ENCODE data around the gene SYTL2. TPM values are rescaled to one million over a fixed set of nuclear protein-coding genes. Genes with fewer than 3 reads are reported as not detected.

Gene SYTL2
- total and polyA plus RNA-seq, 4 donors = 2.6 to 27.4 (median 4.4) TPM

DNA sequence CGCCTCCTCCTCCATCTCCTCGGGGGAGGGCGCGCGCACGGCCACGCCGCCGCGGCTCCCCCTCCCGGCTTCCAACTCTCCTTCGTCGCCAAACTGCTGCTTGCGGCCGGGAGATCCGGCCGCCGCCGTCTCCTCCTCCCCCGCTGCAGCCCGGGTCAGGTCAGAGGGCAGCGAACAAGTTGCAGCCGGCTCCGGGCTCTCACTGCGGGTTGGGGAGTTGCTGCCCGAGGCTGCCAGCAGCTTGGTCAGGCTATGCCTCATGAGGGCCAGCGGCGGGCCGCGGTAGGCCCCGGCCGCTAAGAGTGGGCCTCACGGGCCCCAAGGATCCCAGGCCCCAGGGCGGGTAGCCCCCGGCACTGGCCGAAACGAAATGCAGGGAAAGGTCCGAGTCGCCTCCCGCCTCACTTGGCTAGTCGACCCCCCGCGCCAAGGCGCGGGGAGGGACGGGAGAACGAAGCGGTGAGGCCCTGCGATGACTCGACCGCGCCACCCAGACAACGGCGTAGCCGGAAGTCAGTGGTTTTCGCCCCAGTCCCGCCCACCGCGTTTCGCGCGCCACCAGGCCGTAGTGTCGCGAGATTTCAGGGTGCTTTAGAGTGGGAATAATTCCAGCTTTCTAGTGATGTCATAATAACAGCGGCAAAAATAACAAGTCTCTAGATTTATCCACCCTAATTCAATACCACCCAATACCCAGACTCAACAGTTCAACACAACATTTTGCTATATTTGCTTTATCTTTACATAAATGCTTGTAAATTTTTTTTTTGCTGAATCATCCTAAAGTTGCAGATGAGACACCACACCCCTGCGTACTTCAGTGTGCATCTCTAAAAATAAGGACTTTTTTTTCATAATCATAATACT is 146.1 kb downstream of the SYTL2 start, which contains the start of gene CREBZF:
CREBZF (minus strand) TSS at position 515 of the 867 bp plus-strand sequence; CDS start at position 261, 254 bp downstream.
- Histone ChIP-seq H3K27ac (ENCODE audit: low read depth in 1 of 2, low read length in 2 of 2) (peak within 1 kb of the TSS; percentile 92 to 96), H3K36me3 (ENCODE audit: control insufficient read depth in 4 of 4, insufficient read depth in 3 of 4, low read depth in 1 of 4, low read length in 3 of 4) (peaks cover 0 to 8% (median 3%) of the 10 kb centered on the region in 4 donors), H3K9me3 (ENCODE audit: control insufficient read depth in 4 of 4, low read length in 3 of 4) (no peaks in the 10 kb centered on the region), H3K27me3 (ENCODE audit: control insufficient read depth in 4 of 4, insufficient read depth in 4 of 4, low read length in 3 of 4) (no peaks in the 10 kb centered on the region), H3K4me1 (ENCODE audit: control insufficient read depth in 4 of 4, insufficient read depth in 4 of 4, low read length in 3 of 4) (peaks cover 0 to 30% (median 18%) of the 10 kb centered on the region in 4 donors), H3K4me3 (ENCODE audit: low read depth in 1 of 3, low read length in 3 of 3) (peak within 1 kb of the TSS; percentile 89 to 99 (median 96)), H3K9ac (ENCODE audit: low read depth in 1 of 2, low read length in 2 of 2) (peak within 1 kb of the TSS; percentile 82 to 83)
- DNase-seq (ENCODE audit: low spot score) = peak; percentile 94
- TF ChIP-seq SP1 (IDR thresholded peaks at IDR 0.05) = peak; percentile 33
- TF ChIP-seq, protein P1, sequence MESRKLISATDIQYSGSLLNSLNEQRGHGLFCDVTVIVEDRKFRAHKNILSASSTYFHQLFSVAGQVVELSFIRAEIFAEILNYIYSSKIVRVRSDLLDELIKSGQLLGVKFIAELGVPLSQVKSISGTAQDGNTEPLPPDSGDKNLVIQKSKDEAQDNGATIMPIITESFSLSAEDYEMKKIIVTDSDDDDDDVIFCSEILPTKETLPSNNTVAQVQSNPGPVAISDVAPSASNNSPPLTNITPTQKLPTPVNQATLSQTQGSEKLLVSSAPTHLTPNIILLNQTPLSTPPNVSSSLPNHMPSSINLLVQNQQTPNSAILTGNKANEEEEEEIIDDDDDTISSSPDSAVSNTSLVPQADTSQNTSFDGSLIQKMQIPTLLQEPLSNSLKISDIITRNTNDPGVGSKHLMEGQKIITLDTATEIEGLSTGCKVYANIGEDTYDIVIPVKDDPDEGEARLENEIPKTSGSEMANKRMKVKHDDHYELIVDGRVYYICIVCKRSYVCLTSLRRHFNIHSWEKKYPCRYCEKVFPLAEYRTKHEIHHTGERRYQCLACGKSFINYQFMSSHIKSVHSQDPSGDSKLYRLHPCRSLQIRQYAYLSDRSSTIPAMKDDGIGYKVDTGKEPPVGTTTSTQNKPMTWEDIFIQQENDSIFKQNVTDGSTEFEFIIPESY (IDR thresholded peaks at IDR 0.05) = peak; percentile 99
- TF ChIP-seq HNF4A (conservative IDR thresholded peaks at IDR 0.05) = no peak
- TF ChIP-seq RXRA (IDR thresholded peaks at IDR 0.05) = peak in 1 of 2 donors; percentile 7
- TF ChIP-seq, protein P2, sequence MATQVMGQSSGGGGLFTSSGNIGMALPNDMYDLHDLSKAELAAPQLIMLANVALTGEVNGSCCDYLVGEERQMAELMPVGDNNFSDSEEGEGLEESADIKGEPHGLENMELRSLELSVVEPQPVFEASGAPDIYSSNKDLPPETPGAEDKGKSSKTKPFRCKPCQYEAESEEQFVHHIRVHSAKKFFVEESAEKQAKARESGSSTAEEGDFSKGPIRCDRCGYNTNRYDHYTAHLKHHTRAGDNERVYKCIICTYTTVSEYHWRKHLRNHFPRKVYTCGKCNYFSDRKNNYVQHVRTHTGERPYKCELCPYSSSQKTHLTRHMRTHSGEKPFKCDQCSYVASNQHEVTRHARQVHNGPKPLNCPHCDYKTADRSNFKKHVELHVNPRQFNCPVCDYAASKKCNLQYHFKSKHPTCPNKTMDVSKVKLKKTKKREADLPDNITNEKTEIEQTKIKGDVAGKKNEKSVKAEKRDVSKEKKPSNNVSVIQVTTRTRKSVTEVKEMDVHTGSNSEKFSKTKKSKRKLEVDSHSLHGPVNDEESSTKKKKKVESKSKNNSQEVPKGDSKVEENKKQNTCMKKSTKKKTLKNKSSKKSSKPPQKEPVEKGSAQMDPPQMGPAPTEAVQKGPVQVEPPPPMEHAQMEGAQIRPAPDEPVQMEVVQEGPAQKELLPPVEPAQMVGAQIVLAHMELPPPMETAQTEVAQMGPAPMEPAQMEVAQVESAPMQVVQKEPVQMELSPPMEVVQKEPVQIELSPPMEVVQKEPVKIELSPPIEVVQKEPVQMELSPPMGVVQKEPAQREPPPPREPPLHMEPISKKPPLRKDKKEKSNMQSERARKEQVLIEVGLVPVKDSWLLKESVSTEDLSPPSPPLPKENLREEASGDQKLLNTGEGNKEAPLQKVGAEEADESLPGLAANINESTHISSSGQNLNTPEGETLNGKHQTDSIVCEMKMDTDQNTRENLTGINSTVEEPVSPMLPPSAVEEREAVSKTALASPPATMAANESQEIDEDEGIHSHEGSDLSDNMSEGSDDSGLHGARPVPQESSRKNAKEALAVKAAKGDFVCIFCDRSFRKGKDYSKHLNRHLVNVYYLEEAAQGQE (IDR thresholded peaks at IDR 0.05) = peak; percentile 64
- TF ChIP-seq NR2F2 (IDR thresholded peaks at IDR 0.05) = peak; percentile 24
- TF ChIP-seq JUND (IDR thresholded peaks at IDR 0.05) = peak in 1 of 2 donors; percentile 25
- TF ChIP-seq TAF1 (conservative IDR thresholded peaks at IDR 0.05) = peak; percentile 45
- peak; percentile 52 to 86 for TF ChIP-seq GABPA (IDR thresholded peaks at IDR 0.05 in 1 of 2, conservative IDR thresholded peaks at IDR 0.05 in 1 of 2)
- TF ChIP-seq EGR1 (IDR thresholded peaks at IDR 0.05; ENCODE audit: low read depth in 2 of 2) = no peak
- peak; percentile 79 for TF ChIP-seq YY1 (IDR thresholded peaks at IDR 0.05)
- WGBS = under 1% methylated on average over 67 of the region's 67 CpGs

DNA sequence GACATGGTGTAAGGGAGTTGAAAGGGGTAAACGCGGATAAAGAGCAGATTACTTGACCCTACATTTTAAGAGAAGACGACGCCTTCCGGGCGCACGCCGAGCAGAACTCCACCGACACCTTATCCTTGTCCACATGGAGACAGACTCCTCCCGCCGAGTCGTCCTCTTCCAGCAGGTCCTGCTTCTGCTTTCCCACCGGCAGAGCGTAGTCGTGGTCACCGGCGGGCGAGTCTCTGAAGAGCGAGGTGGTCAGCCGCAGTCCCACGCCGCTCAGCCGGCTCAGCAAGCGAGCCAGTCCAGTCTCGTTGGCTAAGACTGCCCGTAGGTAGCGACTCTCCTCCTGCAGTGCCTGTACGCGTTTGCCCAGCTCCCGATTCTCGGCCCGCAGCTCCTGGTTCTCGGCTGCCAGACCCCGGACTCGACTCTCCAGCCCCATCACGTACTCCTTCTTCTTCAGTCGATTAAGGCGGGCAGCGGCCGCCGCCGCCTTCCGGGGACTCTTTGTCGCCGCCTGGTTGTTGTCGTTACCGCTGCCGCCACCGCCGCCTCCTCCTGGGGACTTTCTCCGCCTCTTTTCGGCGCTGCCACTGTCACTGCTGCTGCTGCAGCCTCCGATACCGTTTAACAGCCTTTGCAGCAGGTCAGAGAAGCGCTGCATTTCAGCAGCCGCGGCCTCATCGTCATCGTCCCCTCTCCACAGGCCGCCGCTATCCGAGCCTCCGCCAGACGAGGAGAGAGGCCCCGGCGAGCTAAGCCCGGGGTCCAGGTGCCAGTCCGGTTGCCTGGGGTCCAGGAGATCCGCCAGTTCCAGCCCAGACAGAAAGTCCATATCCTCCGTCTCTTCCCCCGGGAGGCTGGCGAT is 147.0 kb downstream of the SYTL2 start:
- Histone ChIP-seq H3K4me3 (ENCODE audit: low read depth in 1 of 3, low read length in 3 of 3) (peak overlapping the region; percentile 89 to 99 (median 96)), H3K4me1 (ENCODE audit: control insufficient read depth in 4 of 4, insufficient read depth in 4 of 4, low read length in 3 of 4) (peaks cover 1 to 35% (median 18%) of the 10 kb centered on the region in 4 donors), H3K36me3 (ENCODE audit: control insufficient read depth in 4 of 4, insufficient read depth in 3 of 4, low read depth in 1 of 4, low read length in 3 of 4) (peaks cover 0 to 9% (median 3%) of the 10 kb centered on the region in 4 donors), H3K27me3 (ENCODE audit: control insufficient read depth in 4 of 4, insufficient read depth in 4 of 4, low read length in 3 of 4) (no peaks in the 10 kb centered on the region), H3K9me3 (ENCODE audit: control insufficient read depth in 4 of 4, low read length in 3 of 4) (no peaks in the 10 kb centered on the region), H3K9ac (ENCODE audit: low read depth in 1 of 2, low read length in 2 of 2) (peak overlapping the region; percentile 82 to 83), H3K27ac (ENCODE audit: low read depth in 1 of 2, low read length in 2 of 2) (peak overlapping the region; percentile 92 to 96)
- under 1% methylated on average over 73 of the region's 73 CpGs for WGBS
- peak; percentile 82 for DNase-seq (ENCODE audit: low spot score)
- TF ChIP-seq, protein P2 (IDR thresholded peaks at IDR 0.05) = no peak
- TF ChIP-seq EGR1 (IDR thresholded peaks at IDR 0.05; ENCODE audit: low read depth in 2 of 2) (no peak), NR2F2 (IDR thresholded peaks at IDR 0.05) (no peak), JUND (IDR thresholded peaks at IDR 0.05) (no peak), RAD21 (IDR thresholded peaks at IDR 0.05) (peak; percentile 25 to 40), FOXA1 (IDR thresholded peaks at IDR 0.05) (no peak), RXRA (IDR thresholded peaks at IDR 0.05) (no peak), GABPA (IDR thresholded peaks at IDR 0.05 in 1 of 2, conservative IDR thresholded peaks at IDR 0.05 in 1 of 2) (peak in 1 of 2 donors; percentile 18), HNF4G (IDR thresholded peaks at IDR 0.05) (no peak)
- TF ChIP-seq, protein P3, sequence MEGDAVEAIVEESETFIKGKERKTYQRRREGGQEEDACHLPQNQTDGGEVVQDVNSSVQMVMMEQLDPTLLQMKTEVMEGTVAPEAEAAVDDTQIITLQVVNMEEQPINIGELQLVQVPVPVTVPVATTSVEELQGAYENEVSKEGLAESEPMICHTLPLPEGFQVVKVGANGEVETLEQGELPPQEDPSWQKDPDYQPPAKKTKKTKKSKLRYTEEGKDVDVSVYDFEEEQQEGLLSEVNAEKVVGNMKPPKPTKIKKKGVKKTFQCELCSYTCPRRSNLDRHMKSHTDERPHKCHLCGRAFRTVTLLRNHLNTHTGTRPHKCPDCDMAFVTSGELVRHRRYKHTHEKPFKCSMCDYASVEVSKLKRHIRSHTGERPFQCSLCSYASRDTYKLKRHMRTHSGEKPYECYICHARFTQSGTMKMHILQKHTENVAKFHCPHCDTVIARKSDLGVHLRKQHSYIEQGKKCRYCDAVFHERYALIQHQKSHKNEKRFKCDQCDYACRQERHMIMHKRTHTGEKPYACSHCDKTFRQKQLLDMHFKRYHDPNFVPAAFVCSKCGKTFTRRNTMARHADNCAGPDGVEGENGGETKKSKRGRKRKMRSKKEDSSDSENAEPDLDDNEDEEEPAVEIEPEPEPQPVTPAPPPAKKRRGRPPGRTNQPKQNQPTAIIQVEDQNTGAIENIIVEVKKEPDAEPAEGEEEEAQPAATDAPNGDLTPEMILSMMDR (IDR thresholded peaks at IDR 0.05; ENCODE audit: low read depth, low read length, missing input control) = peak; percentile 41
- TF ChIP-seq, protein P4, sequence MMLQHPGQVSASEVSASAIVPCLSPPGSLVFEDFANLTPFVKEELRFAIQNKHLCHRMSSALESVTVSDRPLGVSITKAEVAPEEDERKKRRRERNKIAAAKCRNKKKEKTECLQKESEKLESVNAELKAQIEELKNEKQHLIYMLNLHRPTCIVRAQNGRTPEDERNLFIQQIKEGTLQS (IDR thresholded peaks at IDR 0.05) = no peak

All from liver (tissue), 9 donors.